HG03442 (cell line): Measurements from ENCODE around the gene ANKRD33B.
"Not testable (repeated sequence)": the region's sequence is repeated elsewhere in the genome, so short reads cannot be mapped to it uniquely, and the experiment has no call there.

Experiments
- ATAC-seq: cut with Tn5 transposase; IDR thresholded peaks from one replicate; pipeline ENCODE4 v1.9.1; 2021; ENCODE audit warnings: mild to moderate bottlenecking, moderate library complexity; ENCODE audit not compliant: unreplicated experiment

Gene ANKRD33B

GRCh38 chr5:10556289-10556807 is 7.5 kb upstream of the ANKRD33B start:
- ATAC-seq = no peak

GRCh38 chr5:10556893-10557746 is 6.8 kb upstream of the ANKRD33B start:
- ATAC-seq = no peak

GRCh38 chr5:10559151-10559550 is 4.7 kb upstream of the ANKRD33B start:
- ATAC-seq = no peak

- no peak for ATAC-seq
Measured at GRCh38 chr5:10559871-10560270, 4.0 kb upstream of the ANKRD33B start.

- ATAC-seq = peak; percentile 23
Measured at GRCh38 chr5:10562201-10563109, 1.4 kb upstream of the ANKRD33B start.

- peak; percentile 27 for ATAC-seq
Measured at GRCh38 chr5:10563110-10563944, 543 bp upstream of the ANKRD33B start.

- no peak for ATAC-seq
Measured at GRCh38 chr5:10564838-10565784, 1.2 kb downstream of the ANKRD33B start.

GRCh38 chr5:10565785-10566542 is 2.1 kb downstream of the ANKRD33B start:
- no peak for ATAC-seq

- no peak for ATAC-seq
Measured at GRCh38 chr5:10566543-10567068, 2.7 kb downstream of the ANKRD33B start.

- ATAC-seq = no peak
Measured at GRCh38 chr5:10567121-10567591, 3.3 kb downstream of the ANKRD33B start.

- no peak for ATAC-seq
Measured at GRCh38 chr5:10567781-10568321, 4.0 kb downstream of the ANKRD33B start.

GRCh38 chr5:10570540-10570939 is 6.7 kb downstream of the ANKRD33B start:
- not testable (repeated sequence) for ATAC-seq

- ATAC-seq = no peak
Measured at GRCh38 chr5:10572451-10572850, 8.6 kb downstream of the ANKRD33B start.

GRCh38 chr5:10573487-10574145 is 9.7 kb downstream of the ANKRD33B start:
- no peak for ATAC-seq

- not testable (repeated sequence) for ATAC-seq
Measured at GRCh38 chr5:10574879-10575278, 11.0 kb downstream of the ANKRD33B start.

- no peak for ATAC-seq
Measured at GRCh38 chr5:10576121-10576789, 12.4 kb downstream of the ANKRD33B start.

- no peak for ATAC-seq
Measured at GRCh38 chr5:10576790-10577189, 12.9 kb downstream of the ANKRD33B start.
